GM12891 (cell line): ENCODE data around the gene ZDHHC22.

Experiments
- POLR2A ChIP-seq: IDR thresholded peaks from 2 replicates; pipeline ENCODE4 v1.6.1; 2011; ENCODE audit warnings: low read depth, low read length, control low read depth
- POLR2AphosphoS5 ChIP-seq: IDR thresholded peaks from 2 replicates; pipeline ENCODE4 v1.6.1; 2011; ENCODE audit warnings: low read depth, low read length, control low read depth

DNA sequence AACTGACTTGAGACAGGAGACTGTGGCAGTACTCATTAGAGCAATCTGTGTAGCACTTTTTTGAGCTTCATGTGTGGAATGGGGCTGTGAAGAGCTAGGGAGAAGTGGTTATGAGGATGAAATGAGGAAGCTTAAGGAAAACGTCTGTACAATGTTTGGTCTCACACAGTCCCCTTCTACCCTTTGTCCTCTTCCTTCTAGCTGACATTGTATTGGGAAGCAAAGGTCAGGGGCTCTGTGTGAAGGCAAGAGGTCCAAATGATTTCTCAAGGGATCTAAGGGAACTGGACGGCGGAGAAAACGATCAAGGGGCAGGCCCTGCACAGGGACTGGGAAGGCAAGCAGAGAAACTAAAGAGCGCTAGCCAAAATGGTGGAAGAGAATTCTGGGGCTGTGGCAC lies 56.6 kb downstream of the ZDHHC22 start:
- TF ChIP-seq POLR2AphosphoS5 (no peak), POLR2A (no peak)
